HG02973 (cell line): ENCODE data around the gene CPLX1.

Source experiments
- ATAC-seq: cut with Tn5 transposase; IDR thresholded peaks from one replicate; pipeline ENCODE4 v1.9.1; 2021; ENCODE audit warnings: moderate library complexity; ENCODE audit not compliant: unreplicated experiment

The CPLX1 gene

GRCh38 chr4:833731-834367, 7.9 kb upstream of the CPLX1 start:
- no peak for ATAC-seq

GRCh38 chr4:833156-833555, 7.2 kb upstream of the CPLX1 start:
- ATAC-seq: no peak

- no peak for ATAC-seq
Observed at GRCh38 chr4:832536-832935, 6.6 kb upstream of the CPLX1 start.

- ATAC-seq: no peak
Observed at GRCh38 chr4:832108-832507, 6.2 kb upstream of the CPLX1 start.

- no peak for ATAC-seq
Observed at GRCh38 chr4:831483-831805, 5.5 kb upstream of the CPLX1 start.

- ATAC-seq: no peak
Observed at GRCh38 chr4:830601-831482, 4.9 kb upstream of the CPLX1 start.

- no peak for ATAC-seq
Observed at GRCh38 chr4:829761-830600, 4.1 kb upstream of the CPLX1 start.

GRCh38 chr4:829291-829690, 3.4 kb upstream of the CPLX1 start:
- no peak for ATAC-seq

GRCh38 chr4:828641-829271, 2.8 kb upstream of the CPLX1 start:
- ATAC-seq: no peak

GRCh38 chr4:827209-828081, 1.5 kb upstream of the CPLX1 start:
- ATAC-seq: no peak

- no peak for ATAC-seq
Observed at GRCh38 chr4:826508-827208, 729 bp upstream of the CPLX1 start.

- no peak for ATAC-seq
Observed at GRCh38 chr4:825063-825970, 612 bp downstream of the CPLX1 start.

- ATAC-seq: no peak
Observed at GRCh38 chr4:824461-825062, 1.4 kb downstream of the CPLX1 start.

GRCh38 chr4:823761-824460, 2.0 kb downstream of the CPLX1 start:
- no peak for ATAC-seq

GRCh38 chr4:823176-823760, 2.7 kb downstream of the CPLX1 start:
- no peak for ATAC-seq

GRCh38 chr4:822361-823175, 3.4 kb downstream of the CPLX1 start:
- no peak for ATAC-seq
